H1 (cell line): Measurements from ENCODE around the gene ELP1. TPM values are rescaled to one million over a fixed set of nuclear protein-coding genes. Genes with fewer than 3 reads are reported as not detected.

Source experiments
- CTCF ChIA-PET: fragments of 300-600 bp; sonication (Branson Sonifier 250); formaldehyde crosslinking; loops from one replicate; lab custom pipeline; 2021; ENCODE audit not compliant: partially characterized antibody; lab: Charles Lee
- POLR2A ChIA-PET: fragments of 300-600 bp; sonication (Branson Sonifier 250); formaldehyde crosslinking; loops from one replicate; lab custom pipeline; 2021; ENCODE audit warnings: inconsistent platforms; ENCODE audit not compliant: partially characterized antibody; lab: Charles Lee
- DNase-seq, 2 experiments: peaks; one replicate each; pipeline versions ENCODE4 v3.0.0 to v3.0.0-alpha.2; 2010 to 2022; ENCODE audit warnings: low spot score in 2 of 2, low read depth in 1 of 2, mixed read lengths in 1 of 2
- FAIRE-seq: peaks from 2 replicates; lab custom pipeline; 2011; peaks lifted over from hg19 to GRCh38; lab: Jason Lieb, UNC
- H2AFZ ChIP-seq: 2 replicates; pipeline ENCODE4 v1.8.1; 2012; ENCODE audit warnings: low read length, inconsistent platforms
- H2AK5ac ChIP-seq: 2 replicates; pipeline ENCODE4 v1.6.1; 2013; ENCODE audit warnings: low read depth, low read length
- H2BK120ac ChIP-seq: replicated peaks from 2 replicates; pipeline ENCODE3; 2013; ENCODE audit warnings: low read depth, low read length, inconsistent platforms
- H2BK12ac ChIP-seq: 2 replicates; pipeline ENCODE4 v1.6.1; 2013; ENCODE audit warnings: low read depth, low read length
- H2BK15ac ChIP-seq: 2 replicates; pipeline ENCODE4 v1.6.1; 2013; ENCODE audit warnings: low read length
- H2BK20ac ChIP-seq: 2 replicates; pipeline ENCODE4 v1.6.1; 2013; ENCODE audit warnings: low read length
- H2BK5ac ChIP-seq: 2 replicates; pipeline ENCODE4 v1.6.1; 2013; ENCODE audit warnings: low read depth, low read length
- H3K14ac ChIP-seq: 2 replicates; pipeline ENCODE4 v1.6.1; 2013; ENCODE audit warnings: inconsistent platforms; ENCODE audit not compliant: insufficient read length
- H3K18ac ChIP-seq: 2 replicates; pipeline ENCODE4 v1.6.1; 2013; ENCODE audit warnings: low read length; ENCODE audit errors: extremely low read depth
- H3K23ac ChIP-seq: 2 replicates; pipeline ENCODE4 v1.6.1; 2013; ENCODE audit warnings: inconsistent platforms; ENCODE audit not compliant: insufficient read length
- H3K23me2 ChIP-seq: 2 replicates; pipeline ENCODE4 v1.6.1; 2013; ENCODE audit warnings: low read depth, low read length
- H3K27ac ChIP-seq: 2 replicates; pipeline ENCODE4 v1.6.1; 2011; ENCODE audit warnings: low read depth, low read length, inconsistent platforms
- H3K27me3 ChIP-seq, 4 experiments: replicated peaks in 1 of 4; 1 replicate in 1 of 4; 2 replicates in 3 of 4; pipeline versions ENCODE4 v1.6.1 to v1.8.1; 2011 to 2013; ENCODE audit warnings: low read length in 3 of 4, mild to moderate bottlenecking in 3 of 4, inconsistent platforms in 2 of 4, mixed read lengths in 2 of 4, moderate library complexity in 1 of 4; ENCODE audit not compliant: control insufficient read depth in 3 of 4, insufficient read depth in 3 of 4; ENCODE audit errors: extremely low read depth in 1 of 4
- H3K36me3 ChIP-seq, 4 experiments: 2 replicates each; pipeline versions ENCODE4 v1.6.1 to v1.8.1; 2011 to 2013; ENCODE audit warnings: mild to moderate bottlenecking in 4 of 4, low read length in 3 of 4, moderate library complexity in 2 of 4, control low read depth in 1 of 4, inconsistent platforms in 1 of 4; ENCODE audit not compliant: insufficient read depth in 4 of 4, control insufficient read depth in 2 of 4
- H3K4ac ChIP-seq: replicated peaks from 2 replicates; pipeline ENCODE3; 2013; ENCODE audit warnings: low read length, low read depth, mixed read lengths, inconsistent platforms; ENCODE audit not compliant: insufficient read length
- H3K4me1 ChIP-seq, 4 experiments: replicated peaks in 1 of 4; 1 replicate in 1 of 4; 2 replicates in 3 of 4; pipeline versions ENCODE4 v1.6.1 to v1.8.1; 2011 to 2013; ENCODE audit warnings: low read length in 3 of 4, inconsistent platforms in 2 of 4, mixed read lengths in 1 of 4; ENCODE audit not compliant: insufficient read depth in 4 of 4, control insufficient read depth in 3 of 4
- H3K4me2 ChIP-seq, 2 experiments: 2 replicates each; pipeline versions ENCODE4 v1.6.1 to v1.8.1; 2011 to 2013; ENCODE audit warnings: low read depth in 2 of 2, low read length in 2 of 2, control low read depth in 1 of 2, inconsistent platforms in 1 of 2, mild to moderate bottlenecking in 1 of 2; ENCODE audit not compliant: insufficient read depth in 1 of 2
- H3K4me3 ChIP-seq, 4 experiments: fragments of 200-600, 300-600 bp in 1 of 4; sonication (generic), shearing (Covaris generic), sonication (Bioruptor Twin) in 1 of 4; 2 replicates each; pipeline versions ENCODE4 v1.5.1 to v1.8.1; 2011 to 2016; ENCODE audit warnings: low read length in 4 of 4, low read depth in 3 of 4, control low read depth in 2 of 4, inconsistent platforms in 2 of 4, mild to moderate bottlenecking in 2 of 4, mixed read lengths in 1 of 4, moderate library complexity in 1 of 4; ENCODE audit not compliant: insufficient read depth in 2 of 4; ENCODE audit errors: extremely low read depth in 1 of 4
- H3K56ac ChIP-seq: replicated peaks from 2 replicates; pipeline ENCODE3; 2013; ENCODE audit warnings: low read depth, mild to moderate bottlenecking, mixed read lengths, low read length, inconsistent platforms; ENCODE audit not compliant: insufficient read length
- H3K79me1 ChIP-seq: 2 replicates; pipeline ENCODE4 v1.6.1; 2013; ENCODE audit warnings: low read depth, low read length, control low read depth
- H3K79me2 ChIP-seq, 2 experiments: 2 replicates each; pipeline versions ENCODE4 v1.6.1 to v1.8.1; 2012 to 2013; ENCODE audit warnings: low read length in 2 of 2, mild to moderate bottlenecking in 2 of 2, inconsistent platforms in 1 of 2; ENCODE audit not compliant: insufficient read depth in 2 of 2, control insufficient read depth in 1 of 2
- H3K9ac ChIP-seq, 4 experiments: replicated peaks in 1 of 4; 1 replicate in 1 of 4; 2 replicates in 3 of 4; pipeline versions ENCODE4 v1.6.1 to v1.8.1; 2011 to 2013; ENCODE audit warnings: low read depth in 3 of 4, low read length in 3 of 4, control low read depth in 2 of 4, mild to moderate bottlenecking in 2 of 4, moderate library complexity in 2 of 4, inconsistent platforms in 1 of 4; ENCODE audit errors: extremely low read depth in 1 of 4
- H3K9me3 ChIP-seq, 2 experiments: 2 replicates each; pipeline versions ENCODE4 v1.6.1 to v1.8.1; 2012 to 2013; ENCODE audit warnings: mild to moderate bottlenecking in 2 of 2, moderate library complexity in 2 of 2, control low read depth in 1 of 2, inconsistent platforms in 1 of 2, low read depth in 1 of 2, low read length in 1 of 2, mixed read lengths in 1 of 2; ENCODE audit not compliant: insufficient read depth in 2 of 2
- H4K20me1 ChIP-seq, 2 experiments: replicated peaks in 1 of 2; 2 replicates each; pipeline versions ENCODE3 to v1.8.1; 2011 to 2013; ENCODE audit warnings: inconsistent platforms in 2 of 2, low read length in 2 of 2, mild to moderate bottlenecking in 1 of 2; ENCODE audit not compliant: insufficient read depth in 2 of 2, control insufficient read depth in 1 of 2
- H4K5ac ChIP-seq: 2 replicates; pipeline ENCODE4 v1.6.1; 2013; ENCODE audit warnings: low read length, low read depth, mixed read lengths, inconsistent platforms; ENCODE audit not compliant: insufficient read length
- H4K8ac ChIP-seq: 2 replicates; pipeline ENCODE4 v1.8.0; 2013; ENCODE audit warnings: mild to moderate bottlenecking, moderate library complexity, low read length, inconsistent platforms; ENCODE audit not compliant: insufficient read depth; ENCODE audit errors: extremely low read depth
- H4K91ac ChIP-seq: replicated peaks from 2 replicates; pipeline ENCODE3; 2013; ENCODE audit warnings: low read length, mixed read lengths, inconsistent platforms; ENCODE audit not compliant: insufficient read length
- BCL11A ChIP-seq, 2 experiments: IDR thresholded peaks; one replicate each; pipeline ENCODE4 v1.6.1; 2011; ENCODE audit warnings: low read depth in 2 of 2, low read length in 2 of 2, mild to moderate bottlenecking in 2 of 2
- CBX8 ChIP-seq: fragments of 300-800, 300-1000 bp; sonication (generic); IDR thresholded peaks from 2 replicates; pipeline ENCODE4 v1.7.1; 2016; ENCODE audit warnings: low read depth, low read length, borderline replicate concordance
- SIRT6 ChIP-seq: IDR thresholded peaks from one replicate; pipeline ENCODE4 v1.7.1; 2012; ENCODE audit warnings: low read length, inconsistent platforms
- polyA plus RNA-seq, 7 experiments: library from polyadenylated mRNA; depleted of rRNA in 3 of 7; stranded (reverse) in 5 of 7; unstranded in 2 of 7; fragments of >200 nt in 5 of 7; fragments of 200-250 nt in 2 of 7; gene quantifications; 1 replicate in 5 of 7; 2 replicates in 1 of 7; 4 replicates in 1 of 7; pipeline versions ENCODE4 v1.2.1 to v1.2.3, GENCODE V29; 2011 to 2013; ENCODE audit warnings: missing spikeins in 2 of 7, mixed read lengths in 2 of 7
- total RNA-seq: library from RNA; stranded (reverse); fragmentation: NEBNext Ultra II Directional; extraction: Animal tissue kit (Norgen Biotek cat#: 25700); gene quantifications from 2 replicates; pipeline ENCODE4 v1.2.1, GENCODE V29; 2021
- TF ChIP-seq, protein P1 (sequence below): IDR thresholded peaks from 2 replicates; pipeline ENCODE4 v1.6.1; 2011; ENCODE audit warnings: low read depth, mild to moderate bottlenecking, low read length; ENCODE audit not compliant: insufficient read depth
- TF ChIP-seq, protein P2 (sequence below), 3 experiments: IDR thresholded peaks; 1 replicate in 2 of 3; 2 replicates in 1 of 3; pipeline versions ENCODE4 v1.5.1 to v1.6.1; 2011; ENCODE audit warnings: low read length in 3 of 3, mild to moderate bottlenecking in 3 of 3, inconsistent platforms in 2 of 3, low read depth in 1 of 3, moderate library complexity in 1 of 3; ENCODE audit not compliant: insufficient read depth in 1 of 3; ENCODE audit errors: control extremely low read depth in 1 of 3

ELP1 gene
- total and polyA plus RNA-seq, 2 of the 8 experiments (the other 6 are each of a cell fraction or from before 2014, with no cell fraction given), result 13.9 to 31.3 TPM

DNA sequence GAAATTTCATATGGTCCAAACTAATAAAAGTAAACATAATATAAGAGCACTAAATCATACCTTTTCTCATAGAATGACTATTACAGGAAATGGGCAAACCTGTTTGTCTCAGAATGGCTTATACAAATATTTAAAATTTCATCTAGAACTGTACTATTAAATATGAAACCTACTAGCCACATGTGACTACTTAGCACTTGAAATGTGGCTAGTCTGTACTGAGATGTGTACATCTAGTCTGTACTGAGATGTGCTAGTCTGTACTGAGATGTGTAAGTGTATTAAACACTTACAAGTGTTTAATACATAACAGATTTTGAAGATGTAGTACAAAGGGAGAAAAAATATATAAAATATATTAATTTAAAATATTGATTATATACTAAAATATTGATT lies 22.7 kb upstream of the ELP1 start:
- no peak overlapping the region for H2AK5ac ChIP-seq
- H3K4me2 ChIP-seq, result no peak overlapping the region
- no peak overlapping the region for H4K91ac ChIP-seq
- no peak overlapping the region for H2AFZ ChIP-seq
- H3K23me2 ChIP-seq, result no peaks in the 10 kb centered on the region
- POLR2A ChIA-PET, result no interaction called here
- FAIRE-seq, result no peak
- H3K56ac ChIP-seq, result no peak overlapping the region
- no peaks in the 10 kb centered on the region for H4K20me1 ChIP-seq
- no peaks in the 10 kb centered on the region for H3K9me3 ChIP-seq
- no peak overlapping the region for H2BK15ac ChIP-seq
- H4K8ac ChIP-seq, result no peak overlapping the region
- H3K27ac ChIP-seq, result no peak overlapping the region
- no peak overlapping the region for H3K14ac ChIP-seq
- no peak overlapping the region for H2BK20ac ChIP-seq
- H4K5ac ChIP-seq, result no peak overlapping the region
- no peak for DNase-seq
- H3K79me2 ChIP-seq, result no peaks in the 10 kb centered on the region
- H3K79me1 ChIP-seq, result no peaks in the 10 kb centered on the region
- no peaks in the 10 kb centered on the region for H3K4me1 ChIP-seq
- H3K27me3 ChIP-seq, result no peaks in the 10 kb centered on the region
- no peak overlapping the region for H2BK120ac ChIP-seq
- no peak for TF ChIP-seq SIRT6
- TF ChIP-seq, protein P1, sequence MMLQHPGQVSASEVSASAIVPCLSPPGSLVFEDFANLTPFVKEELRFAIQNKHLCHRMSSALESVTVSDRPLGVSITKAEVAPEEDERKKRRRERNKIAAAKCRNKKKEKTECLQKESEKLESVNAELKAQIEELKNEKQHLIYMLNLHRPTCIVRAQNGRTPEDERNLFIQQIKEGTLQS, result no peak
- no peak for TF ChIP-seq CBX8
- TF ChIP-seq, protein P2, sequence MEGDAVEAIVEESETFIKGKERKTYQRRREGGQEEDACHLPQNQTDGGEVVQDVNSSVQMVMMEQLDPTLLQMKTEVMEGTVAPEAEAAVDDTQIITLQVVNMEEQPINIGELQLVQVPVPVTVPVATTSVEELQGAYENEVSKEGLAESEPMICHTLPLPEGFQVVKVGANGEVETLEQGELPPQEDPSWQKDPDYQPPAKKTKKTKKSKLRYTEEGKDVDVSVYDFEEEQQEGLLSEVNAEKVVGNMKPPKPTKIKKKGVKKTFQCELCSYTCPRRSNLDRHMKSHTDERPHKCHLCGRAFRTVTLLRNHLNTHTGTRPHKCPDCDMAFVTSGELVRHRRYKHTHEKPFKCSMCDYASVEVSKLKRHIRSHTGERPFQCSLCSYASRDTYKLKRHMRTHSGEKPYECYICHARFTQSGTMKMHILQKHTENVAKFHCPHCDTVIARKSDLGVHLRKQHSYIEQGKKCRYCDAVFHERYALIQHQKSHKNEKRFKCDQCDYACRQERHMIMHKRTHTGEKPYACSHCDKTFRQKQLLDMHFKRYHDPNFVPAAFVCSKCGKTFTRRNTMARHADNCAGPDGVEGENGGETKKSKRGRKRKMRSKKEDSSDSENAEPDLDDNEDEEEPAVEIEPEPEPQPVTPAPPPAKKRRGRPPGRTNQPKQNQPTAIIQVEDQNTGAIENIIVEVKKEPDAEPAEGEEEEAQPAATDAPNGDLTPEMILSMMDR (IDR thresholded peaks at IDR 0.05; ENCODE audit: control extremely low read depth in 1 of 3, insufficient read depth in 1 of 3, low read depth in 1 of 3, low read length in 3 of 3), result no peak
- no peak for TF ChIP-seq BCL11A (IDR thresholded peaks at IDR 0.05; ENCODE audit: low read depth in 2 of 2, low read length in 2 of 2)
- H3K36me3 ChIP-seq, result peaks cover 0 to 4% (median 0%) of the 10 kb centered on the region in 4 experiments; a peak in 3 of 8 replicates
- no peak overlapping the region for H2BK5ac ChIP-seq
- no peak overlapping the region for H3K4ac ChIP-seq
- H2BK12ac ChIP-seq, result no peak overlapping the region
- H3K4me3 ChIP-seq, result no peak overlapping the region
- H3K18ac ChIP-seq, result no peak overlapping the region
- H3K23ac ChIP-seq, result no peak overlapping the region
- H3K9ac ChIP-seq, result no peak overlapping the region
- CTCF ChIA-PET, result no interaction called here
